ENCODE results near the gene MAN2C1.
"Not testable (repeated sequence)": the region's sequence is repeated elsewhere in the genome, so short reads cannot be mapped to it uniquely, and the experiment has no call there.

MAN2C1 gene

GRCh38 chr15:75360856-75361255 is 7.6 kb downstream of the MAN2C1 start:
- no peak for DNase-seq (ENCODE audit: low read depth)

- no peak for DNase-seq (ENCODE audit: low read depth)
Measured at GRCh38 chr15:75360391-75360790, 8.0 kb downstream of the MAN2C1 start.

GRCh38 chr15:75359537-75360250 is 8.7 kb downstream of the MAN2C1 start:
- DNase-seq (ENCODE audit: low read depth), result no peak

GRCh38 chr15:75358771-75359536 is 9.5 kb downstream of the MAN2C1 start:
- no peak for DNase-seq (ENCODE audit: low read depth)

GRCh38 chr15:75357976-75358673 is 10.3 kb downstream of the MAN2C1 start:
- DNase-seq (ENCODE audit: low read depth), result no peak

GRCh38 chr15:75356517-75356916 is 11.9 kb downstream of the MAN2C1 start:
- no peak for DNase-seq (ENCODE audit: low read depth)

- no peak for DNase-seq (ENCODE audit: low read depth)
Measured at GRCh38 chr15:75356006-75356405, 12.4 kb downstream of the MAN2C1 start.

GRCh38 chr15:75355369-75355768 is 13.0 kb downstream of the MAN2C1 start:
- DNase-seq (ENCODE audit: low read depth), result no peak

- no peak for DNase-seq (ENCODE audit: low read depth)
Measured at GRCh38 chr15:75354454-75354853, 14.0 kb downstream of the MAN2C1 start.

- no peak for DNase-seq (ENCODE audit: low read depth)
Measured at GRCh38 chr15:75353604-75354003, 14.8 kb downstream of the MAN2C1 start.

GRCh38 chr15:75352186-75353080 is 16.0 kb downstream of the MAN2C1 start:
- no peak for DNase-seq (ENCODE audit: low read depth)

- DNase-seq (ENCODE audit: low read depth), result no peak
Measured at GRCh38 chr15:75350601-75351361, 17.6 kb downstream of the MAN2C1 start.

GRCh38 chr15:75349851-75350588 is 18.4 kb downstream of the MAN2C1 start:
- no peak for DNase-seq (ENCODE audit: low read depth)

GRCh38 chr15:75349351-75349669 is 19.1 kb downstream of the MAN2C1 start:
- DNase-seq (ENCODE audit: low read depth), result not testable (repeated sequence)

- no peak for DNase-seq (ENCODE audit: low read depth)
Measured at GRCh38 chr15:75348562-75349350, 19.7 kb downstream of the MAN2C1 start.

GRCh38 chr15:75348034-75348561 is 20.3 kb downstream of the MAN2C1 start:
- DNase-seq (ENCODE audit: low read depth), result no peak

- DNase-seq (ENCODE audit: low read depth), result no peak
Measured at GRCh38 chr15:75347222-75348033, 21.0 kb downstream of the MAN2C1 start.

- DNase-seq (ENCODE audit: low read depth), result no peak
Measured at GRCh38 chr15:75346796-75347221, 21.6 kb downstream of the MAN2C1 start, which contains the start of gene NEIL1. NEIL1 (plus strand) TSS chr15:75347039; CDS start chr15:75348906, 1,867 bp downstream.
